Pericardium fibroblast (primary cell): ENCODE results near the gene PEX26. TPM values are rescaled to one million over a fixed set of nuclear protein-coding genes. Genes with fewer than 3 reads are reported as not detected.

ENCODE experiments used
- total RNA-seq: library from RNA; depleted of rRNA; stranded (reverse); fragments of >200 nt; gene quantifications from 2 replicates; pipeline ENCODE4 v1.2.3, GENCODE V29; 2015

PEX26 gene
- 13.0 and 16.1 TPM in 2 replicates for total RNA-seq

DNA sequence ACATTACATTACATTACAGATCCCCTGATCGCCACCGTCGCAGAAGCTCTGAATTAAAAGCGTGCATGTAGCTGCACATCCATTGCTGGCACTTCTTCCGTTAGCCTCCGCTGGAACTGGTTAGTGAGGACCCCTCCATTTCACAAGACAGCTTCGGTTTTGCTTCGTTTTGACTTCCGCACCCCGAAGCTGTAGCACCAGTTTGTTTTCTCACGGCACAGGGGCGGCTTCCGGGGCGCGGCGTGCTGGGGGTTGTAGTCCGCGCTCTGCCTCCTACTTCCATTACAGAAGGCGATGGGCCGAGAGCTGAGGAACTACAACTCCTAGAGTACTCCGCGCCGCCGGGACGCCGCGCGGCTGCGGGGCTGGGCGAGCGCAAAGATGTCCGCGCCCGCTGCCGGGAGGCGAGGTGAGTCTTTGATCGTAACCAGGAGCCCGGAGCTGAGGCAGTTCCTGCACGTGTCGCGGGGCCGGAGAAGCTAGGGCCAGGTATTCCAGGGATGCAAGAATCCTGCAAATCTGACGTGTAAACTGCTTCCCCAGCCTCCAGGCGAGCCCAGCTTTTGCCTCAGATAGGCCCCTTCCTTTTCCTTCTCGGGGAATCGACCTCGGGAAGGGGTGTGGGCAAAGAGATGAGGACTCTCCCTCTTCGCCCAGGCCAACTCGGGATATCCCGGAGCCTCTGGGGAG is at the start of gene PEX26:
Gene PEX26 (plus strand): TSS at position 352 of the 690 bp plus-strand sequence. CDS start 387 bp downstream, outside the sequence.

DNA sequence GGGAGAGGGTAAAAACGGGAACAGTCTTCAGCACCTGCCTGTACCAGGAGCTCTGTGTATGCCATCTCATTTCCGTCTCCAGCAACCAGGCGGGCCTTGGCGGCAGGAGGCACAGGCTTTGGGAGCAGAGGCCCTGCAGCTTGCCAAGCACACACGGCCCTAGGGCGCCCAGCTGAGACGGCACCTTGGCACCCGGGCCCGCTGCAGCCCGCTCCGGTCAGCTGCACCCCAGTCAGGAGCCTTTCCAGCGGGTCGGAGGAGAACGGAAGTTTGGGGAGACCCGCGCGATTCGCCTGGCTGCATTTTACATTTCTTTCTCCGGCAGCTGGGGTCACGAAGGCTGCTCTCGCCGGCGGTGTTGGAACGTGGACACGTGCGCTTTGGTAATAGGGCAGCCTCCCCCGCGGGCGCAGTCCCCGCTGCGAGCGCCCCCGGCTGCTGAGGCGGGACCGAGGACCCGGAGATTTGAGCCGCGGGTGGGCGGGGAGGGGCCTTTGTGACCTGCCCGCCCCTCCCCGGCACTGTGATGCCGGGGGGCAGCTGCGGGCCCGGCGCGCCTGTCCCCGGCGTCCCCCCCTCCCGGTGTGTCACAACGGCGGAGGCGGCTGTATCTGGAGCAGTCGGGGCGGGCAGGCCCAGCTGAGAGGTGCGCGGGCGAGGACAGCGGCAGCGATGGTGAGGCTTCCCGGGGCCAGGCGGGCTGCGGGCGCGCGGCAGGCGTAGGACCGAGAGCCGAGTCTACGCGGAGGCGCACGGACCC is 32.6 kb downstream of the PEX26 start, which contains the start of gene TUBA8:
Gene TUBA8 (plus strand): TSS at position 616 of the 760 bp plus-strand sequence. CDS start 57 bp downstream, at position 673.

Other genes starting within 250 kb of the PEX26 start
- 7.7 and 19.6 TPM in 2 replicates for gene MICAL3, start 53.4 kb upstream of the PEX26 start, total RNA-seq
- 0.12 and 0.77 TPM in 2 replicates for gene TUBA8, start 32.8 kb downstream of the PEX26 start, total RNA-seq
- gene USP18, start 72.2 kb downstream of the PEX26 start, total RNA-seq = 0.94 and 1.2 TPM in 2 replicates